NOMO-1 treated with dmso at 0.1 percent for 144 hours (cell line): Measurements from ENCODE around the gene ARHGAP44.

Experiments
- DNase-seq: peaks from one replicate; lab custom pipeline; 2025; ENCODE audit not compliant: unreplicated experiment; lab: John Stamatoyannopoulos, UW

Gene ARHGAP44

DNA sequence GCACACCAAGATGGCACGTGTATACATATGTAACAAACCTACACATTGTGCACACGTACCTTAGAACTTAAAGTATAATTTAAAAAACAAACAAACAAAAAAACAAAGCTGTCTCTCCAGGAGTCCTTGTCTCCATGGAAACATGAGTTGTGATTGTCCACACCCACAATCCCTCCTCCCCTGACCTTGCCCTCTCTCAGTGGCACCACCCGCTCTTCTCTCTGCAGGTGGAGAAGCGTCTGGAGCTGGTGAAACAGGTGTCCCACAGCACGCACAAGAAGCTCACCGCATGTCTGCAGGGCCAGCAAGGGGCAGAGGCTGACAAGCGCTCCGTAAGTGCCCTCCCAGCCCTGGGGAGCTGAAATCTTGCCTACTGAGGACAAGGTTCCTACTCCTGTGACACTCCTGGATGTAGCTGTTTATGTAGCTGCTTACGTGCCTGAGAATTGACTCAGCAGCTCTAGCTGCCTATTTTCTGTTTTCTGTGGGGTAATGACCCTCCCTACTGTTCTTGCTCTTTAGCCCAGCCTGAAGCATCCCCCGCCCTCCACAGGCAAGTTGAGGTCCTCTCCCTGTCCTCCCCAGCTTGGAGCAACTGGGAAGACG, 107.0 kb downstream of the ARHGAP44 start:
- DNase-seq: no peak

GRCh38 chr17:12898110-12898509, 108.8 kb downstream of the ARHGAP44 start:
- no peak for DNase-seq

DNA sequence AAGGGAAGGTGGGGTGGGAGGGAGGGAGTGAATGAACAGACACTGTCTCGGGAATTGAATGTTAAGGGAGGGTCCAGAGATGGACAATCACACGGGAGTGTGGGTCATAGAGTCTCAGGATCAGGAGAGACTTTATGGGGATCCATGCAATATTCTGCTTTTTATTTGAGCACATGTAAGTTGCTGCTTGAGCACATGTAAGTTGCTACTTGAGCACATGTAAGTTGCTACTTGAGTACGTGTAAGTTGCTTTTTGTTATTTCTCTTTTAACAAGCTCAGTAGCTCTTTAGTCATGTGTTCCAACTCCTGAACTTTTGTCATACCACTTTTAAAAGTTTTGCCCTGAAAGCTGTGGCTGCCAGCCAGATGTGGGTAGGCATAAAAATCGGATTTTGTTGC, 110.3 kb downstream of the ARHGAP44 start:
- DNase-seq: no peak

DNA sequence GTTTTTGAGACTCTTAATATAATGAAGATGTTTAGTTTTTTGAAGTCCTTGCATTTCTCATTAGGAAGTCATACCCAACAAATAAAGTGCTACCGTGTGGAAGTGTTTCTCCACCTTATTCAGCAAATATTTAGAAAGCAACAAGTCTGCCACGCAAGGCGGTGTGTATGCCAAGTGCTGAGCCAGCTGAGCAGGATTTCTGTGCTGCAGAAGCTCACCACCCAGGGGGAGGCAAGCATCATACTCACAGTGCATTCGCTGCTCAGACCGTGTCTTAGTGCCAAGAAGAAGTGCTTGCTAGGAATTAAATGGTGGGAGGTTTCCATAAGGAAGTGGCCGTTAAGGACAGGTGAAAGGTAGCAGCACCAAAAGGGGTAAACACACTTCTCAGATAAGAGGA, 111.2 kb downstream of the ARHGAP44 start:
- no peak for DNase-seq

- DNase-seq: no peak
These were observed 112.7 kb downstream of the ARHGAP44 start for GRCh38 chr17:12902046-12902445.

GRCh38 chr17:12907477-12907876, 118.2 kb downstream of the ARHGAP44 start:
- DNase-seq: no peak

DNA sequence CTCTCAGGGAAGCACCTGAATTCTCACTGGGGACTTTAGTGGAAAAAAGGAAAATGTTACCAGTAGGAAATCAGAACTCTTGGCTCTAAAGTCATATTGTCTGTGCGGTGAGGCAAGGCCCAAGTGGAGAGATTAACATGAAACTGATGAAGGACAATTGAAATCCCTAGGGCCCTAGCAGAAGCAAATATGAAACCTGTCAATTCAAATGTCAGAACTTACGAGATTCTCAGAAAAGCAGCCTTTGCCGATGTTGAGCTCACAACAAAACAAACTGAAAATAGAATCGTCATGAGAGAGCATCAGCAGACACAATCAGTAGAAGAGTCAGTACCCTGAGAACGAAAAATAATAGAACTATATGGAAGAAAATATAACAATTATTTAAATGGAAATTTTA, 119.7 kb downstream of the ARHGAP44 start:
- DNase-seq: no peak

- DNase-seq: no peak
These were observed 120.2 kb downstream of the ARHGAP44 start for GRCh38 chr17:12909511-12909910.

DNA sequence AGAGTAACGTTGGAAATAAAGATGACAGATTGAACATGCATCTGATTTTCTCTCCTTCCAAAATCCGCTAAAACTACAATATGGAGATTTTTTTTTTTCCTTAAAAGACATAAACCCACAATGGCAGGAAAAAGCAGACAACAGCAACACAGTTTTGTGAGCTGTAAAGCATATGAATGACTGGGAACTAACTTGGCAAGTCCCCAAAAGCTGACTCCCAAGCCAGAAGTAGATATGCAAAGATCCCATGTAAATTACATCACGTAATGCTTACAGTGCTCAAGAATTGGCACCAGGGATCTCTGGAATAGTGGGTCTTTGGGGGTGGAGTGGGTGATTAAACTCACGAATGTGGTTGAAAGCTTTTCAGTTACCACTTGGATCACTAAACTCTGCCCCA, 121.9 kb downstream of the ARHGAP44 start:
- no peak for DNase-seq

- no peak for DNase-seq
These were observed 128.1 kb downstream of the ARHGAP44 start for GRCh38 chr17:12917399-12917798.

- no peak for DNase-seq
These were observed 128.8 kb downstream of the ARHGAP44 start for GRCh38 chr17:12918142-12918541.

DNA sequence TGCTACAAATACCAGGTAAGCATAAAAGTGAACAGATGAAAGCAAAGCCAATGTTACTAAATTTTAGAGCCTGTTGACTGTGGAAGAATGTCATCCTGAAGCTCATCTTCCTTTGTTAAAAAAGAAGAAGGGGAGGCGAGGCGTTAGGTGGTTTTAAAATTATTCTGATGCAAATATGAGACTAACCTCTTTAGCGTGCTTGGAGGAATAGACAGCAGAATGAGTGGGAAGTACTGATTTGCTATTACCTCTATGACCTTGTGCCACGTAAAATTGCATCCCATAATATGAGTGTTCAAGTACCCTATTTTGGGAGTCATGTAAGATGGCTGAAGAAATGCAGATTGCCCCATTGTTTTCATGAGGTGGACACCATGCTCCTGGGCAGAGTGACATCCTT, 132.8 kb downstream of the ARHGAP44 start:
- DNase-seq: no peak

DNA sequence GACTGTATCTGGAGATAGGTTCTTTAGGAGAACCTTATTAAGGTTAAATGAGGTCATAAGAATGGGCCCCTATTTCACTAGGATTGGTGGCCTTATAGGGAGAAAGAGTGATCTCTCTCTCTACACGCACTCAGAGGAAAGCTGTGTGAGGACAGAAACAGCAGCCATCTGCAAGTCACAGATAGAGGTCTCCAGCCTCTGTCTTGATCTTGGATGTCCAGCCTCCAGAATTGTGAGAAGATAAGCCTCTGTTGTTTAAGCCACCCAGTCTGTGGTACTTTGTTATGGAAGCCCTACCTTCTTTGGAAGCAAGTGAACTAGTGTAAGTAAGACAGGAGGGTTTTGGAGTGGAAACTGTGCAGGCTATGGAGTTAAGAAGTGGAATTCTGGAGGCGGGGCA, 135.3 kb downstream of the ARHGAP44 start:
- no peak for DNase-seq

GRCh38 chr17:12927001-12927400, 137.7 kb downstream of the ARHGAP44 start:
- DNase-seq: no peak

DNA sequence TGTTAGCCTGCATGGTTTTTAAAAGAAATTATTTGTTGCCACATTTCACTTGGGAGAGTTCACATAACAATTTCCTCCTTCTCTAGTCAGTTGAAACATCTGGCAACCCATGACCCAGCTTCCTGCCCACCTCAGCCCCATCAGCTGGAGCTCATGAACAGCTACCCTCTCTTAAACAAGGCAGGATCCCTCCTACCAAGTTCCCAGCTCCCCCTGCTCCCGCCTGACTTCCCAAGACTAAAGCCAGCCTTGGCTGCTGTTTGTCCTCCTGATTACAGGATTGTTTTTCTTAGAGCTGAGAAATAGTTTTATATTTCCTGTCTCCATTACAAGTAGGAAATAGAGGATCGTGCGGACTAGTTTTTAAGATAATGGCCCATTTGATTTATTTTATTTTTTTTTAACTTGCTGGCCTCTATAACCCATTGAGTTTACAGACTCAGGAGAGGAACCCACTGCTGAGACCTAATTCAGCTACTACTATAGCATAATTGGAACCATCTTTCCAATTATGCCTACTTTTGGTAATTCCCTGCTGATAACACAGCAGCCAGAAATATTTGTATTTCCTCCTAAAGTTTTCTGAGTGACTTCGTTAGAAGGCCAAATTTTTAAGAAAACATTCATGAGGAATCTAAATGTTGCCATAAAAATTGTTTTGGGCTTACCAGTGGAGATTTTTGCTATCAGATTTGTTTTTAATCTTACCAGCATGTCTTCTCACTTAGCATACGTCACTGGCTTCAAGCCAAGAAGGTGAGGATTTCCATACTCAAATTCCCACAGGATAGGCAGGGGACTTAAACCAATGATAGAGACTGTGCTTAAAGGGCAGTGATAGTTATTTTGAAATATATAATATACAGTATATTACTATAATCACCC, 138.5 kb downstream of the ARHGAP44 start:
- DNase-seq: no peak

DNA sequence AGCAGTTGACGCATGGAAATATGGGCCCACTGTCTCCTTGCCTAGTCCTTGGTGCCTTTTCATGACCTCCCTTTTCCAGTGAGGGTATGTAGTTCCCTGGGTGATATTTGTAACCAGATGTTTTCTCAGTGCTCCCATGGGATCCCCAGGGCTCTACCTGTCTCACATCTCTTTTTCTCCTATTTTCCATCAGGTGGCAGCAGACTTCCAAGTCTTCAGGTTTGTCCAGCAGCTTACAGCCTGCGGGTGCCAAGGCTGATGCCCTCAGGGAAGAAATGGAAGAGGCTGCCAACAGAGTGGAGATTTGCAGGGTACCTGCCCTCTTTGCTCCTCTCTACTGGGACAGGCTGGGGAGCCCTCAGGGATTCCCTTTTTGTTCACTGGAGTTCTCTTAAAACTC, 139.4 kb downstream of the ARHGAP44 start:
- DNase-seq: no peak

- DNase-seq: no peak
These were observed 147.2 kb downstream of the ARHGAP44 start for GRCh38 chr17:12936501-12936900.

DNA sequence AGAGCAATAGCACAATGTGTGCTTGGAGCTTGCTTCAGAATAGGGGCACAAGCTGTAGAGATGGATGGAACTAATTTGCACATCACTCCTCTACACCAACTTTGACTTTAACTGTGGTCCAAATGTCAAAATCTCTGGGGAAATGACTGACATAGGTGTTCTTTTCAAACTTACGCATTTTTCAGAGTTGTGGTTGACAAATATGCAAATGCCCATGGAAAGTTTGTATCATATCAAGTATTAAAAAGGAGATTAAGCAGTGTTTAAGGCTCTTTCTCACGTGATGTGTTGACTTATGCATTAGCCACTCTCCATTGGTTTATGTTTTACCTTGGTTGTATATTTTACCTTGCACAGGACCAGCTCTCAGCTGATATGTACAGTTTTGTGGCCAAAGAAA, 151.4 kb downstream of the ARHGAP44 start:
- no peak for DNase-seq

GRCh38 chr17:12947047-12947446, 157.7 kb downstream of the ARHGAP44 start:
- DNase-seq: no peak

GRCh38 chr17:12952012-12952411, 162.7 kb downstream of the ARHGAP44 start:
- no peak for DNase-seq

DNA sequence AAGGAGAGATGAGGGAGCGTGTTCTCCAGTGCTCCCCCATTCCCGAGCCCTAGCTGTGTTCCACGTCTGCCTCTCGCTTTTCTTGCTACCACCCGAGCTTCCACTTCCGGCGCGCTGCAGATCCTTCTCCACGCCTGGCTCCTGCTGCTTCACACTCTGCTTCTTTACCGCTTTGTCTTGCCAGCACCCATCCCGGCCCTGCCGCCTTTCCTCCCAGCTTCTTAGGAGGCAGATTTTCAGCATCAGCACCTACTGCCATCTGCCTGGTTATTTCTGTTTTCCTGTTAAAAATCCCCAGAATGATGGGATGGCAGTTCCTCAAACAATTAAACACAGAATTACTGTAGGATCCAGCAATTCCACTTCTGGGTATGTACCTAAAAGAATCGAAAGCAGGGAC, 163.9 kb downstream of the ARHGAP44 start:
- DNase-seq: no peak

GRCh38 chr17:12955521-12955920, 166.2 kb downstream of the ARHGAP44 start:
- no peak for DNase-seq

DNA sequence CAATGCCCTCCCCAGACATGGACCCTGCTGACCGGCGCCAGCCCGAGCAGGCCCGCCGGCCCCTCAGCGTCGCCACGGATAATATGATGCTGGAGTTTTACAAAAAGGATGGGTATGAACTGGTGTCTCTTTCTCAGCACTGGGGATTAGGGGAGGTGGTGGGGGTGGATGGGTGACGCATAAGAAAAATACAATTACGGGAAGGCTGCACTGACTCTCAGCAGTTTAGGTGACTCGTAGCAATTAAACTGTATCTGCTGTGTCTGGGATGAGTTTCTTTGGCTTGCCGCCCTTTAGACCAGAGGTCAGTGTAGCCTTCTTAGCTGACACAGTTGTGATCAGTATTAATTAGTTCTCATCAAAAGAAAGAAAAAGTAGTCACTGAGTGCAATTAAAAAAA, 169.5 kb downstream of the ARHGAP44 start:
- DNase-seq: no peak
